Gastroesophageal sphincter (tissue), 4 donors: ENCODE measurements around the gene DDX1. TPM values are rescaled to one million over a fixed set of nuclear protein-coding genes. Genes with fewer than 3 reads are reported as not detected.

Source experiments
- ATAC-seq: fragments of 150-250 bp; one replicate; pipeline ENCODE4 v1.9.1; 2016; ENCODE audit warnings: mild to moderate bottlenecking, moderate library complexity
- H3K27ac ChIP-seq, 4 donors: fragments of 200-600 bp; sonication (generic) in 3 of 4; 1 replicate in 3 of 4; 2 replicates in 1 of 4; pipeline ENCODE4 v1.5.1; 2016 to 2019
- H3K27me3 ChIP-seq: fragments of 200-600 bp; sonication (generic); one replicate; pipeline ENCODE4 v1.5.1; 2019
- H3K36me3 ChIP-seq, 2 donors: fragments of 200-600 bp; sonication (generic); one replicate each; pipeline ENCODE4 v1.5.1; 2019; ENCODE audit warnings: control low read depth in 1 of 2
- H3K4me1 ChIP-seq, 3 donors: fragments of 200-600 bp; sonication (generic); 1 replicate in 2 of 3; 2 replicates in 1 of 3; pipeline ENCODE4 v1.5.1; 2016 to 2019; ENCODE audit warnings: control low read depth in 2 of 3
- H3K4me3 ChIP-seq, 2 donors: fragments of 200-600 bp; sonication (generic); one replicate each; pipeline ENCODE4 v1.5.1; 2019; ENCODE audit warnings: mild to moderate bottlenecking in 1 of 2, moderate library complexity in 1 of 2
- H3K9me3 ChIP-seq, 3 donors: fragments of 200-600 bp; sonication (generic); one replicate each; pipeline ENCODE4 v1.5.1; 2017 to 2019; ENCODE audit warnings: control low read depth in 2 of 3
- CTCF ChIP-seq, 4 experiments: fragments of 200-600 bp in 2 of 4; fragments of 450-650 bp in 2 of 4; sonication (generic) in 1 of 4; IDR thresholded peaks; one replicate each; pipeline ENCODE4 v1.5.1; 2017 to 2019; ENCODE audit warnings: antibody characterized with exemption in 4 of 4, mild to moderate bottlenecking in 2 of 4, moderate library complexity in 2 of 4
- EP300 ChIP-seq: sonication (generic); formaldehyde crosslinking; IDR thresholded peaks from one replicate; pipeline ENCODE4 v1.6.1; 2017; ENCODE audit warnings: antibody characterized with exemption, mild to moderate bottlenecking
- POLR2A ChIP-seq, 2 donors: fragments of 450-650 bp; IDR thresholded peaks; one replicate each; pipeline ENCODE4 v1.6.1; 2017; ENCODE audit warnings: antibody characterized with exemption in 2 of 2, mild to moderate bottlenecking in 2 of 2, moderate library complexity in 1 of 2
- POLR2AphosphoS5 ChIP-seq: sonication (generic); formaldehyde crosslinking; IDR thresholded peaks from one replicate; pipeline ENCODE4 v1.6.1; 2017; ENCODE audit warnings: antibody characterized with exemption
- WGBS, 2 donors: methylation state at CpG; one replicate each; pipeline ENCODE4 v1.1.5; 2018; ENCODE audit warnings: low coverage in 1 of 2; 5-methylcytosine and 5-hydroxymethylcytosine counted together
- total RNA-seq, 4 donors: library from RNA; depleted of rRNA; stranded (reverse); fragments of >200 nt; gene quantifications; one replicate each; pipeline ENCODE4 v1.1.0, GENCODE V29; 2016

The DDX1 gene
- total RNA-seq, 4 donors from 2014 or later: 66.7 to 88.9 (median 67.4) TPM

- H3K4me1 ChIP-seq: peaks cover 0 to 37% (median 0%) of the 10 kb centered on the region in 3 donors
- no peak overlapping the region for H3K4me3 ChIP-seq
- no peaks in the 10 kb centered on the region for H3K27me3 ChIP-seq
- H3K27ac ChIP-seq: no peak overlapping the region
- ATAC-seq: no peak
- TF ChIP-seq CTCF (IDR thresholded peaks at IDR 0.05): no peak
- TF ChIP-seq POLR2A (IDR thresholded peaks at IDR 0.05): no peak
- peaks cover 10 to 83% of the 10 kb centered on the region in 2 donors for H3K36me3 ChIP-seq
- H3K9me3 ChIP-seq: no peaks in the 10 kb centered on the region
Observed at GRCh38 chr2:15631883-15632282, 40.2 kb downstream of the DDX1 start.

- Histone ChIP-seq H3K9me3 (no peaks in the 10 kb centered on the region), H3K27ac (no peak overlapping the region), H3K36me3 (peaks cover 7 to 69% of the 10 kb centered on the region in 2 donors), H3K27me3 (no peaks in the 10 kb centered on the region), H3K4me1 (peaks cover 4 to 51% (median 4%) of the 10 kb centered on the region in 3 donors), H3K4me3 (no peak overlapping the region)
- WGBS, 2 donors: 78 to 82% methylated on average over 4 of the region's 4 CpGs
- TF ChIP-seq EP300 (no peak), POLR2A (IDR thresholded peaks at IDR 0.05) (no peak), POLR2AphosphoS5 (no peak), CTCF (IDR thresholded peaks at IDR 0.05) (no peak)
- no peak for ATAC-seq
Observed at GRCh38 chr2:15633043-15633970, 41.6 kb downstream of the DDX1 start.

GRCh38 chr2:15633971-15634346 is 42.3 kb downstream of the DDX1 start:
- H3K27ac ChIP-seq: no peak overlapping the region
- 68 to 100% methylated on average over 1 to 3 of the region's 3 CpGs for WGBS, 2 donors
- ATAC-seq: no peak
- no peak overlapping the region for H3K4me3 ChIP-seq
- H3K36me3 ChIP-seq: peaks cover 7 to 64% of the 10 kb centered on the region in 2 donors
- peaks cover 4 to 57% (median 4%) of the 10 kb centered on the region in 3 donors for H3K4me1 ChIP-seq
- H3K9me3 ChIP-seq: no peaks in the 10 kb centered on the region
- no peaks in the 10 kb centered on the region for H3K27me3 ChIP-seq
- no peak for TF ChIP-seq POLR2AphosphoS5
- no peak for TF ChIP-seq CTCF (IDR thresholded peaks at IDR 0.05)
- TF ChIP-seq EP300: no peak
- TF ChIP-seq POLR2A (IDR thresholded peaks at IDR 0.05): no peak

DNA sequence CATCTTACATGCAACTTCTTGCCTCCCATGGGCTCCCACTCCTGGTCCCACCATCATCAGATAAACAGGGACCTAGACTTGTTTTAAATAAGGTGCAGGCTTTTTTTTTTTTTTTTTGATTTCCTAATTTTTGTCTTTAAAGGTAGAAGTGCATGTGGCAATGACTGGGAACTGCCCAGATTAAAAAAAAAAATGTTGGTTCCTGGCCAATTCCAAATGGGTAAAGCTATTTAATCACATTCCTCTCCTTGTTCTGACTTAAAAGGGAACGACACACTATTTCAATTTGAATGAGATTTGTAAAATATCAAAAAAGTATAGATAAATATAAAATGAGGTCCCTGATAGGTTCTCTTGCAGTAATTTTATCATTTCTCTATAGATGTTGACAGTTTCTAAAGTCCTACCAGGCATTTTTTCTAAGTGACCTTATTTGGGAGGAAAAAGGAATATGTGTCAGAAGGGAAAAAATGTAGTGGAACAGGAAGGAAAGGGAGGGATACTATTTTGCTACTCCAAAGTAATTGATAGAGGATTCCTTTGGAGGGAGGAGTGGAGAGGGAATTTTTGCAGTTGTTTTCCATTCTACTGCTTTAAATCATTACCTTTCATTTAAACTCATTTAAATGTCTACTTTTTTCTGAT is 43.3 kb downstream of the DDX1 start:
- Histone ChIP-seq H3K4me3 (no peak overlapping the region), H3K4me1 (peaks cover 4 to 64% (median 4%) of the 10 kb centered on the region in 3 donors), H3K36me3 (peaks cover 7 to 54% of the 10 kb centered on the region in 2 donors), H3K27ac (peak overlapping the region in 1 of 4 donors; percentile 11), H3K9me3 (no peaks in the 10 kb centered on the region), H3K27me3 (no peaks in the 10 kb centered on the region)
- no peak for ATAC-seq
- WGBS, 2 donors: 35 to 36% methylated on average over 1 of the region's 1 CpG
- no peak for TF ChIP-seq EP300
- TF ChIP-seq POLR2A (IDR thresholded peaks at IDR 0.05): no peak
- TF ChIP-seq CTCF (IDR thresholded peaks at IDR 0.05): no peak
- no peak for TF ChIP-seq POLR2AphosphoS5
